HL-60 (cell line): ENCODE data around the gene LARP1B.

Experiments used
- CTCF ChIP-seq: IDR thresholded peaks from one replicate; pipeline ENCODE4 v1.5.1; 2011; ENCODE audit warnings: low read length, control low read depth, inconsistent platforms; ENCODE audit not compliant: insufficient read depth
- GABPA ChIP-seq: IDR thresholded peaks from 2 replicates; pipeline ENCODE4 v1.6.1; 2012; ENCODE audit warnings: low read depth
- POLR2AphosphoS5 ChIP-seq: IDR thresholded peaks from 2 replicates; pipeline ENCODE4 v1.6.1; 2012; ENCODE audit warnings: low read depth
- REST ChIP-seq: IDR thresholded peaks from 2 replicates; pipeline ENCODE4 v1.6.1; 2012; ENCODE audit warnings: low read depth; ENCODE audit not compliant: insufficient replicate concordance
- SPI1 ChIP-seq: IDR thresholded peaks from 2 replicates; pipeline ENCODE4 v1.6.1; 2012; ENCODE audit warnings: low read depth, mild to moderate bottlenecking, borderline replicate concordance

GRCh38 chr4:128056396-128056795, 4.7 kb upstream of the LARP1B start:
- TF ChIP-seq CTCF (no peak), POLR2AphosphoS5 (no peak), GABPA (no peak), REST (no peak), SPI1 (no peak)
